GM21786 (cell line): ENCODE data around the gene SPRR5.

Experiments used
- ATAC-seq: cut with Tn5 transposase; IDR thresholded peaks from one replicate; pipeline ENCODE4 v1.9.1; 2021; ENCODE audit not compliant: unreplicated experiment

Gene SPRR5

DNA sequence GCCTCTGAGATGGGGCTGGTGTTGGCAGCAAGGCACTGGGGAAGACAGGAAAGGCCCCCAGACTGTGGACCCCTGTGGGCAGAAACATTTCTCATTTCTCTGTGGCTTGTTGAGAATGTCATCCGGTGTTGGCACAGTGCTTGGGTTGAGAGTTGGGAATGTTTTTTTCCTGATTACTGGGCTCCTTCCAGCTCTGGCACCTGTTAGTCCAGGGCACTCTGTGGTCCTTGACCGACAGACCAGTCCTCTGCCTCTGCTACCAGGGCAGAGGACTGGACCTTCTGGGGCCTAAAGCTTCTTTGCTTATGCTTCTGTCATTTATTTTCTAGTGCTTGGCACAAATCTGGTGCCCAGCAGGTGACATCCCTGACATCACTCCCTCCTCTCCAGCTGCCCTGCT, 4.8 kb upstream of the SPRR5 start:
- ATAC-seq, result no peak

DNA sequence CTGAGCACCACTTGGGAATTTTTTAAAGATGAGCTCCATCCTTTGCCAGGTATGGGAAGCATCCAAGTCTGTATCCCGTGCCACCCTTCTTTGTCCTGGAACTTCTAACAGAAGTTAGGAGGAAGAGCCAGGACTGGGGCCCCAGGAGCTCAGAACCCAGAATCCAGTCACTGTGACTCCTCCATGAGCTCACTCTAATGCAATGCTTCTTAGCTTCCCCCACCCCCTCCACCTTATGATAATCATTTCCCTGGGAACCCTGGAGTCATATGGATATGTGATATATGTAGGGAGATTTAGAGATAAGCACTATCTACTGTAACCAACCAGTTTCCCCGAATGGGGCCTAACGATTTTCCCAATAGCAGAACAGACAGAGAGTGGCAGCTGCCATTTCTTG, 758 bp upstream of the SPRR5 start:
- no peak for ATAC-seq

DNA sequence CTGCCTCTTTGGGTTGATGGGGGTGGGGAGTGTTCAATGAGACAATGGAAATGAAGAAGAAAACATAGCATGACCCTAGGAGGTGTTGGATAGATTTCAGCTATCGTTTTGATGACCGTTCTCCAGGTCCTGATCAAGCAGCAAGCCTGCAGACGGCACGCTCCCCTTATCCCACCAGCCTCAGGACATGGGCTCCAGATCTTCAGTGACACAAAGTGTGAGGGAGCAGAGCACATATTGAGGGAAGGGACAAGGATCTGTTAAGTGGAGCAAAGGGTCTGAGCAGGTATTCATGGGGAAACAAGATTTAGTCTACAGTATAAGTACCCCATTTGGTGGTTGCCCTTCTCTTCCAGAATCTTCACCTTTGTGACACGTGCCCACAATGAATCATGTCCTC, 4.7 kb downstream of the SPRR5 start:
- no peak for ATAC-seq

DNA sequence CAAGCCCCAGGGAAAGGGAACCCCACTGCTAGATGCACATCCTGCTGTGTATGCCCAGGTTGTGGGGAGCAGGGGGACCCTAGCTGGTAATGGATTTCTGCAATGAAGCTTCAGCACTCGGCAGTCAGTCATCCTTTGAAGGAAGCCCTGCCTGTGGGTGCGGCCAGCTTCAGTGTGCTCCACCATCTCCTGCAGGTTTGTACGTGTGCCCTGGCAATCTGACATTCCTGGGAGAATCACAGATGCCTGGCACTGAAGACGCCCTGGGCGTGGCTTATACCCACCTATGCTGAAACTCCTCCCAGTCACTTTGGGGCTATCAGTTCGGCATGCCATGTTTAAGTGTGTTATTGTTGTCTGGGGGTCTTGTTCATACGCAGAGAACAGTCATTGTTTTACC, 6.8 kb downstream of the SPRR5 start:
- ATAC-seq, result no peak

DNA sequence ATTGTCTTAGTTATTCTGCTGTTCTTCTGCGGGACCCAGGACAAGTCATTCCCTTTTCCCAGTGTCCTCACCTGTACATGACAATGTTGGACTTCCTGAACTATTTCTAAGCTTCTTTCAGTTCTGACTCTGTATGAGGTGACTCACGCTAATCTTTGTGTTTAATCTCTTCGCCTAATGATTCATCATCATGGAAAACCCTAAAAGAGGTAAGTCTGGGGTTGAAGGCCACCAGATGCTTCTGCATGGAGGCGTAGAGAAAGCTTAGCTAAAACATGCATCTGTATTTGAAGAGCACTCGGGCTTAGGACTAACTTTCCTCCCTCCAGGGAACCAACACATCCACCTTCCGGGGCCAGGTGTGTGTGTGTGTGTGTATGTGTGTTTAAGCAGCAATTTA, 7.4 kb downstream of the SPRR5 start:
- ATAC-seq, result no peak

DNA sequence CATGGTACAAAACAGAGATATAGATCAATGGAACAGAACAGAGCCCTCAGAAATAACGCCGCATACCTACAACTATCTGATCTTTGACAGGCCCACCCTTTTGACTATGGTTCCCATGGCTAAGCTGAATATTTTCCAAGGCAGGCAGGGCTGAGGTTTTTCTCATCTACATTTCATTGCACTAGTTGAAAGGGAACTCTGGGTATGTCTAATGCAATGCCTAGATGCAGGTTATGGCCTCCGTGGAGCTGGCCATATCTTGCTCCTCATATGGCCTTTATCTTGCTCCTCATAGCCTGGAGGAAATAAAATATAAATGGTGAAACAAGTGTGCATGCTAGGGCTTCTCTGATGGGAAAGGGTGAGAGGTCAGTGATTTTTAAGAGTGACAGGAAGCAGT, 10.6 kb downstream of the SPRR5 start:
- no peak for ATAC-seq

DNA sequence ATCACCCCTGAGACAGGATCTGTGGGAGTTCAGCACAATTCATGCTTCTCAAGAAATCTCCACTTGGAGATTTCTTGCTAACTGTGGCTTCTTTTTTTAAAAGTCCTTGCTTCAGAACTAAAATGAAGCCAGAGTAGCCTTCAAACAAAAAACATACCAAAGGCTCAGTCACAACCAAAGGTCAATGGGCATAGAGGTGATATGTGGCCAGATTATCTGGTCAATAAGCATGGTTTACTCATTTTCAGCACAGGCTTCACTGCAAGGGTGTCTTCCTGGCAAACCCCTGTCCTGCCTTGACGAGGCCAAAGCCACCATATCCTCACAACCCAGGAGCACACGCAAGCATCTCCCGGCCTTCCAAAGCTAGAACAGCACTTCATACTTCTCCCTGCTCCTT, 12.3 kb downstream of the SPRR5 start:
- ATAC-seq, result no peak

DNA sequence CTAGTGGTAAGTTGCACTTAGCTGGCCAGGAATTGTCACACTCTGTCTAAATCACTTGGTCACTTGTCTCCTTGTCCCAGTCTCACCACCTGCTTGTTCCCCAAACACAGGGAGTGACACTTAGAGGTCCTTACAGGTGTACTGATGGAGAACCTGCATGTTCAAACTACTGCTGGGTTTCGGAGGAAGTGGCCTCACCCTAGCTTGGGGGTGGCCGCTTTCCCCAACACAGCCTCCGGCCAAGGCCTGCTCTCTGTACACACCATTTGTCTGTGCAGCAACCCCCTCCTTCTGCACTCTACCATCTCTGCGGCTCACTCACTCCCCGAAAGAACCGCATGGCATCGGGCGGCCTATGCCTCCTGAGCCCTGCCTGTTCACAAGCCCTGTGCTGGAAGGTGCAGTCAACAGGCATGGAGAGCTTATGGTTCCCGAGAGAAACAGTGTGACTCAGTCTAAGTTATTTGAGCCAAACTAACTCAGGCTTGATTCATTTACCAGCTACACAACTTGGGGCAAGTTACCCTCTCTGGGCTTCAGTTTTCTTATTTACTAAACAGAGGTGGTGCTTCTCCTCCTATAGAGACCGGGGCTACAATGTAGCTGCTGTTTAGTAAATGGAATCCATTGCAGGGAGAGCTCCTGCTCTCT, 12.9 kb downstream of the SPRR5 start:
- no peak for ATAC-seq

DNA sequence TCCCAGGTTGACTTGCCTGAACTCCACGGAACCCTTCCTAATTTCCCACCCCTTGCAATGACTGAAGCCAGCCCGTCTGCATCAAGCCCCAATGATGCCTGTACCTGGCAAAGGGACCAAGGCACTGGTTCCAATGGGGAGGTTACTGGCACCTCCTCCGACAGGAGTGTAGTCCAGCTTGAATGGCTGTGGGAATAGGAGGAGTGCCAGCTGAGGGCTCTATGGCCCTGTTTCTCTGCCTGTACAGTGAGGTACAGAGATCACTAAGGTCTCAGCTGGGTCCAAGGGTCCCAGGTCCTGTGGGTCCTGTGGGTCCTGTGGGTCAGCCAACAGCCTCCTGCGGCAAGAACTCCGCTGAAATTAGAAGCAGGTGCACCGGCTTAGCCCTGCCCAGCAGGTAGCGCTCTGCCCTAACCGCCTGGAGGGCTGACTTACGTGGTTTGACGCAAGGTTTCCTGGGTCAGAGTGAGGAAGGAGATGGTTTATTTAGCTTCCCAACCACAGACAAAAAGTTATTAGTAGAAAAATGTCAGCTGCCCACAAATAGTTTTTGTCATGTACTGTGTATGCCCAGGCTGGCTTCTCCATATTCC, 13.5 kb downstream of the SPRR5 start:
- ATAC-seq, result no peak

DNA sequence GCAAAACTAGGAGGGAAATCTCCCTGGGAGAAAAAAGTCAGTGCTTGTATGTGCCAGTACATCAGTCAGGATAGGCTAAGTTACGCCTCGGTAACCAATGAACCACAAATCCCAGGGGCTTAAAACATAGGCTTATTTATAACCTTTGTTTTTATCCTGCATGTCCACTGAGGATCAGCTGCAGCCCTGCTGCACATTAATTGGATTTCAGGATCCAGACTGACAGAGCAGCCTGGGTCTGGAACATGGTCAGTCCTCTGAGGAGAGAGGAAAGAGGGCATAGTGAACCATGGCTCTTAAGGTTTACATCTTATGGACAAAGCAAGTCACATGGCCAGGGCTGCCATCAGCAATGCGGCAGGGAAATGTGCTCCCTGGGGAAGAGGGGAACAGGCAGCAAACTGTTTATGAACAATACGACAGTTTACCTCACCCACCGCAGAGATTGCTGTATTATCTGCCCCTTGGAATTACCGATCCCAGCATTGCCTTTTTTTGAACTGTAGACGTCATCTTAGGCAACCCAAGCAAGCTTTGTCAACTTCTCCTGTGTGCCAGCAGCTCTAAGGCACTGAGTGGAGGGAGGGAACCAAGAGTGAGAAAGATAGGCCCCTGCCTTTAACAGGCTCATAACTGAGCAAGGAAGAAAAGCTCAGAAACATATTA, 14.4 kb downstream of the SPRR5 start:
- ATAC-seq, result no peak

DNA sequence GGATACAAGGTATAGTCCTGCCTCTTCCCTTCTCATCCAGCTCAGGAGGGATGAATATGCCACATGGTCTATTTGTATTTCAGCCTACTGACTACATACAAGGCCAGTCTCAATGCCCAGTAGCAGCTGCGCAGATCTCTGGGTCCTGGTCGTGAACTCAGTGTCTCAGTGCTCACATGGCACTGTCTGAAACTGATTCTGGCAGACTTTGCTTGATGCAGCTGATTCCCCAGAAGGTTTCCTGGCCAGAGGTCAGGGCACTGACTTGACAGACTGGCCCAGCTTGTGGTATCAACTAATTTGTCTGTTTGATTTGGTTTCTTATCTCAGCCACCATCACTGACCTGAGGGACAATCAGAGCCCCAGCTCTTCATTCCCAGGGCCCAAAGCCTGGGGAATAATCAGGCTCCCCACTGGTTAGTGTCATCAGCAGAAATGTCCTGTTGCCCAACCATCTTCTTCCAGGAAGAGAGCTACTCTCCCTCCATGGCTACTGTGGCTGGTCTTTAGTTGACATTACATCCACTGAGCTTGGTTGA, 15.9 kb downstream of the SPRR5 start:
- no peak for ATAC-seq

DNA sequence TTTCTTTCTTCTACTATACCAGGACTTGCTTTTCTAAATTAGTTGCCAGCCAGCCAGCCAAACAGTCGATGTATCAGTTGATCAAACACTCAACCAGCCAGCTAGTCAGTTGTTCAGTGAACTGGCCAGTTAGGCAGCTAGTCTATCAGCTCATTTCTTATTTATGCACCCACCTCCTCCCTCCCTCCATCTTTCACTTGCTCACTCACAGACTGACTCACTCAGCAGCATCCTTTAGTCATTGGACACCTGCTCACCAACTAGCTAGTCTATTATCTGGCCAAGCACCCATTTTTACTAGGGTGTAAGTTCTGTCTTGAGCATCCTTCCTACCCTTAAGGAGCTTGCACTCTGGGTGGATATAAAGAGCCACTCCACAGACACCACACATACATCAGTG, 17.5 kb downstream of the SPRR5 start:
- no peak for ATAC-seq

DNA sequence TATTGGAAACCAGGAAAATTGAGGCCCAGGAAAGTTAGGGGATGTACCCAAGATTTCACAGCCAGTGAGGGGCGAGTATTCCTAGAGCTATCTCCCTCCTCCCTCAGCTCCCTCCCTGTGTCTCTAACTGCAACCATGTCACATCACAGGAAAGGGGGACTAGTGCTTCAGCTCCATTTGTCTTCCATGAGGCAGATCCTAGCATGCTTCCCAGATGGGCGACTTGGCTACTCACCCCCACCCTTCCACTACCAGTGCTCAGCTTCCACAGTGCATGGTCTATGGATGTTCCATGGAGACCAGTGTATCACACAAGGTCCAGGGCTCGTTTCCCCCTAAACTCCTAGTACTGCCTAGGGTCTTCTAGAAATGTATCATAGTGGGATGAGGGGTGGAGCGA, 18.8 kb downstream of the SPRR5 start:
- no peak for ATAC-seq

DNA sequence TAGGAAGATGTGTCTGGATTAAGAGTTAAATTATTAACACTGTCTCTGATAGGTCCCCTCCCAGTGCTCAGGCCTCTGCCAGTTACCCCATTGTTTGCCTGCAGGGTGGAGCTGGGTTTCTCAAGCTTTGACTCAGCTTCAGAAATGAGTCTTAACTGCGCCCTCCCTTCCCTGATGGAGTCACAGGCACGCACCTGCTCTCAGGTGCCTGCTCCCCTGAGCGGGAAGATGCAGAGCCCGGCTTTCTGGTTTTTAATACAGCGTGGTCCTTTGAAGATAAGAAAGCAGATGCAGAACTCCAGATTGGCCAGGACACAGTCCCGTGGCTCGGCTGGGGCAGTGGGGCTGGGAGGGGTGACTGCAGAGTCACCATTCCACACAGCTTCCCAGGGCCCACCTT, 20.2 kb downstream of the SPRR5 start:
- ATAC-seq, result no peak

DNA sequence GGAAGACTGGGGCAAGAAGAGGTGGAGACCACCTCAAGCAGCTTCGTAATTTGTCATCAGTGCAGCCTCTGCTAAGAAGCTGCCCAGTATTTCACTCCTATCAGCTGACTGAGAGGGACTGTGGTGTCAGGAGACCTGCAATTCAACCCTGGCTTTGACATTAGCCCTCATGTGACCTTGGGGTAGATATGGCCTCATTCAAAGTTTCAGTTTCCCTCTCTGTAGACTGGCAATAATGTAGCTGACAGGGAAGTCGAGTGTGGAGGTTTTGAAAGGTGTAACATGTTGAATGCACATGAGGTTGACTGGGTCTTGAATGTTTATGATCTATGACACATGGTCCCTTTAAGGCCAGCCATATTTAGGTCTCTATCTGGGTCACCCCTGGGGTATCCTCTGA, 21.2 kb downstream of the SPRR5 start:
- ATAC-seq, result peak; percentile 91

DNA sequence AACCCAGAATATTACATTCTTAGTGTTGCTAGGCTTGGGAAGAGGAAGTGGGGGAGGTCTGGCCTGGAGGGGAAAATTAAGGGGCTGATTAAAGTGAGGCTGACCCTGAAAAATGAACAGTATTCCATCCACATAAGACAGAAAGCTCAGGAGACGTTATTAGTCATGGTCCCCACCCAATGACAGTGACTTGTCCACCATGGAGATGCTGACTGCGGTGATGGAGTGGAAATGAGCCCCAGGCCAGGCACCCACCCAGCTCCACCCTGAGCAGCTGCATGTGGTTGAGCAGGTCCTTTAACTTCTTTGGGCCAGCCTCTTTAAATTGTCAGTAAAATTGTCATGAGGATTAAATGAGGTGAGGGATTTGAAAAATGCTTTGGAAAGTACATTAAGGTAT, 22.0 kb downstream of the SPRR5 start:
- ATAC-seq, result no peak

DNA sequence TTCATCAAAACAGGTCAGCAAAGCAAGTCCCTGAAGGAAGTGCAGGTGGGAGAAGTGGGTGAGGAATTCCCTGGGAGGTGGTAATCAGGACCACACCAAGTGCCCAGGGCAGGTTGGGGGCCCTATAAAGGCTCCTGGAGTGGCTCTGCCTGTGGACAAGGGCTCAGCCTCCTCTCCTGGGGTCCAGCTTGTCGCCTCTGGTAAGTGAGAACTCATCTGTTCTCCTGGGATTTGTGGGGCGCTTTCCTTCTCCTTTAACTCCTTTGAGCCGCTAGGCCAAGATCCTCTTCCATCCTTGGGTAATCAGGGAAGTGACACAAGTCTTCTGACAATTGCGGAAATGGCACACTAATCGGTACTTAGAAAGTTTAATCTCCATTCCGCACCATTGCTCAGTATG, 23.5 kb downstream of the SPRR5 start, which contains the start of gene SPRR4:
Gene SPRR4, plus strand, starts transcription at position 154 of the 400 bp plus-strand sequence. CDS start 1,243 bp downstream, outside the sequence.
- no peak for ATAC-seq

DNA sequence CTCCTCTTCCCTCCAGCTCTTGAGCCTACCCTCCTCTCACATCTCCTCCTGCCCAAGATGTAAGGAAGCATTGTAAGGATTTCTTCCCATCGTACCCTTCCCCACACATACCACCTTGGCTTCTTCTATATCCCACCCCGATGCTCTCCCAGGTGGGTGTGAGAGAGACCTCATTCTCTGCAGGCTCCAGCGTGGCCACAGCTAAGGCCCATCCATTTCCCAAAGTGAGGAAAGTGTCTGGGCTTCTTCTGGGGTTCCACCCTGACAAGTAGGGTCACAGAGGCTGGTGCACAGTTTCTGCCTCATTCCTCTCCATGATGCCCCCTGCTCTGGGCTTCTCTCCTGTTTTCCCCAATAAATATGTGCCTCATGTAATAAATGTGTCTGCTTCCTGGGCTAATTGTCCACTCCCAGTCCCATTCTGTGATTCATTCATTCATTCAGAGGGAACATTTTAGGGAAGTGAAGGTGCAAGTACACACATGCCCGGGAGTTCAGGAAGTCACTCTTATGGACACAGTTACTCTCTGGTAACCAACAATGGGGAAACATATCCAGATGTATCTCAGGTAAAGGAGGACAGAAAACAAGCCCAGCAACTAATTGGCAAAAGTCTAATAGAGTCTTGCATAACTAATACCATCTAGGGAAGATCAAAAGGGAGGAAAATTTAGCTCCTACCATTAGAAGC, 25.3 kb downstream of the SPRR5 start:
- no peak for ATAC-seq

DNA sequence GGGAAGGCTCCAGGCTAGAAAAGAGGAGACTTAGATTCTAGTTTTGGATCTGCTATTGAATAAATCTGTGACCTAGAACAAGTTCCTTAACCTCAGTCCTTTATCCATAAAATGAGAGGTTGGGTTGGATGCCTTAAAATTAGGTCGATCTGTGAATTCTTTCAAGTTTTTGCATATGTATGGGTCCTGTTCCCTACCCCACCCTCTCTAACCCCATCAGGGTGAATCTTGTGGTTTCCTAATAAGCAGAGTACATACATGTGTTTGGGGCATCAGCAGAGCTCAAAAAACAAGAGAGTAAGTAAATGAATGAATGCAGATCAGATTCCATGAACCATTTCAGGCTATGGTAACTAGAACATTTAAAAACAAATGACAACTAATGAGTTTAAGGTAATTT, 29.7 kb downstream of the SPRR5 start:
- no peak for ATAC-seq

DNA sequence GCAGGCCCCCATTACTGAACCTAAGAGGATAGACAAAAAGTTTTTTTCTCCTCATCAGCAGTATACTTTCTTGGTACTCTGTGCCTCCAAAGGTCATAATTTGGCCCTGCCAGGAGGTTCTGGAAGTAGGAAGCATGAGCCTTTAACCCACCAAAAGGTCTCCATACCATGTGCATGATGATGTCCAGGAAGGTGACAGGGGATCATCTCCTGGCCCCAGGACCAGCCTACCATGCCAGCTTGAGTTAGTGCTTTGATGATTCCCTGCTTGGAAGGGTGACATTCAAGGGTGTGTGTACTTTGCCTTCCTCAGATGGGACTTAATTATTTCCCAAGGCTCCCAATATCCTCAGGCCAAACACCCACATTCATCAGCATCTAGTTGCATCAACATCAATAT, 30.6 kb downstream of the SPRR5 start:
- no peak for ATAC-seq

DNA sequence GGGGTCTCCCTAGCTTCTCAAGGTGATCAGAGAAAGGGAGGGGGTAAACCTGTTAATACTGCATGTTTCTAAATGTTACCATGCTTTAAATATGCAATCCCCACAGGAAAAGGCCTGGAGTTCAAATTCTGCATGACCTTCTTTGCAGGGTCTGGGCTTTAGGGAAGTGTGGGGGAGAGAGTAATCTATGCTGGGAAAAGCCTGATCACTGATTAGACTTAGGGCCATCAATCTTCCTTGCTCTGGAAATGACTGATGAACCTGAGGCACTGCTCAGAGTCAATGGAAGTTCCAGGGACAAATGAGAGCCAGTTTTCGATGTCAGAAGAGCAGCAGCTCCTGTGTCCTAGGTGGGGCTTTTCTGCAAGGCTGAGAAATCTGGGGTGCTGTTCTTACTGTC, 33.7 kb downstream of the SPRR5 start:
- ATAC-seq, result no peak
